Measurements from ENCODE around the gene ORC2.
"Not testable (repeated sequence)": the region's sequence is repeated elsewhere in the genome, so short reads cannot be mapped to it uniquely, and the experiment has no call there.

Gene ORC2

GRCh38 chr2:200968735-200969134 lies 5.3 kb upstream of the ORC2 start:
- Histone ChIP-seq H3K9me3 (ENCODE audit: control insufficient read depth, low read length) (no peaks in the 10 kb centered on the region), H3K9ac (ENCODE audit: low read length) (no peak overlapping the region), H3K36me3 (ENCODE audit: control insufficient read depth, insufficient read depth, low read length, severe bottlenecking) (no peaks in the 10 kb centered on the region), H3K4me1 (ENCODE audit: control insufficient read depth, insufficient read depth, low read length) (peaks cover 33% of the 10 kb centered on the region), H3K27me3 (replicated peaks; ENCODE audit: control insufficient read depth, insufficient read depth, low read length) (no peaks in the 10 kb centered on the region), H3K4me3 (ENCODE audit: low read length) (no peak overlapping the region)
- DNase-seq (ENCODE audit: low read depth) = no peak

GRCh38 chr2:200968162-200968561 lies 4.7 kb upstream of the ORC2 start:
- H3K27me3 ChIP-seq (replicated peaks; ENCODE audit: control insufficient read depth, insufficient read depth, low read length) = no peaks in the 10 kb centered on the region
- DNase-seq (ENCODE audit: low read depth) = no peak
- H3K4me3 ChIP-seq (ENCODE audit: low read length) = peak overlapping the region; percentile 24
- H3K9me3 ChIP-seq (ENCODE audit: control insufficient read depth, low read length) = no peaks in the 10 kb centered on the region
- no peaks in the 10 kb centered on the region for H3K36me3 ChIP-seq (ENCODE audit: control insufficient read depth, insufficient read depth, low read length, severe bottlenecking)
- H3K9ac ChIP-seq (ENCODE audit: low read length) = no peak overlapping the region
- H3K4me1 ChIP-seq (ENCODE audit: control insufficient read depth, insufficient read depth, low read length) = peaks cover 33% of the 10 kb centered on the region

- Histone ChIP-seq H3K4me1 (ENCODE audit: control insufficient read depth, insufficient read depth, low read length) (peaks cover 45% of the 10 kb centered on the region), H3K36me3 (ENCODE audit: control insufficient read depth, insufficient read depth, low read length, severe bottlenecking) (no peaks in the 10 kb centered on the region), H3K27me3 (replicated peaks; ENCODE audit: control insufficient read depth, insufficient read depth, low read length) (no peaks in the 10 kb centered on the region), H3K9ac (ENCODE audit: low read length) (peak overlapping the region; percentile 41), H3K4me3 (ENCODE audit: low read length) (peak overlapping the region; percentile 1), H3K9me3 (ENCODE audit: control insufficient read depth, low read length) (no peaks in the 10 kb centered on the region)
- DNase-seq (ENCODE audit: low read depth) = peak; percentile 76
These were observed 3.3 kb upstream of the ORC2 start for GRCh38 chr2:200966770-200967169.

GRCh38 chr2:200964498-200964897 lies 1.0 kb upstream of the ORC2 start:
- no peaks in the 10 kb centered on the region for H3K27me3 ChIP-seq (replicated peaks; ENCODE audit: control insufficient read depth, insufficient read depth, low read length)
- peak overlapping the region; percentile 89 for H3K9ac ChIP-seq (ENCODE audit: low read length)
- peaks cover 52% of the 10 kb centered on the region for H3K4me1 ChIP-seq (ENCODE audit: control insufficient read depth, insufficient read depth, low read length)
- no peak for DNase-seq (ENCODE audit: low read depth)
- H3K4me3 ChIP-seq (ENCODE audit: low read length) = peak overlapping the region; percentile 89
- no peaks in the 10 kb centered on the region for H3K36me3 ChIP-seq (ENCODE audit: control insufficient read depth, insufficient read depth, low read length, severe bottlenecking)
- H3K9me3 ChIP-seq (ENCODE audit: control insufficient read depth, low read length) = no peaks in the 10 kb centered on the region

GRCh38 chr2:200963918-200964252 lies 425 bp upstream of the ORC2 start:
- H3K9me3 ChIP-seq (ENCODE audit: control insufficient read depth, low read length); H3K27me3 ChIP-seq (replicated peaks; ENCODE audit: control insufficient read depth, insufficient read depth, low read length); H3K36me3 ChIP-seq (ENCODE audit: control insufficient read depth, insufficient read depth, low read length, severe bottlenecking); DNase-seq (ENCODE audit: low read depth): not testable (repeated sequence)
- Histone ChIP-seq H3K4me3 (ENCODE audit: low read length) (peak overlapping the region; percentile 89), H3K9ac (ENCODE audit: low read length) (peak overlapping the region; percentile 89), H3K4me1 (ENCODE audit: control insufficient read depth, insufficient read depth, low read length) (peaks cover 52% of the 10 kb centered on the region)

- Histone ChIP-seq H3K4me1 (ENCODE audit: control insufficient read depth, insufficient read depth, low read length) (peaks cover 41% of the 10 kb centered on the region), H3K36me3 (ENCODE audit: control insufficient read depth, insufficient read depth, low read length, severe bottlenecking) (peaks cover 3% of the 10 kb centered on the region), H3K27me3 (replicated peaks; ENCODE audit: control insufficient read depth, insufficient read depth, low read length) (no peaks in the 10 kb centered on the region), H3K9ac (ENCODE audit: low read length) (peak overlapping the region; percentile 89), H3K9me3 (ENCODE audit: control insufficient read depth, low read length) (no peaks in the 10 kb centered on the region), H3K4me3 (ENCODE audit: low read length) (peak overlapping the region; percentile 89)
- DNase-seq (ENCODE audit: low read depth) = no peak
These were observed 693 bp downstream of the ORC2 start for GRCh38 chr2:200962811-200963123.

- no peaks in the 10 kb centered on the region for H3K27me3 ChIP-seq (replicated peaks; ENCODE audit: control insufficient read depth, insufficient read depth, low read length)
- peak; percentile 46 for DNase-seq (ENCODE audit: low read depth)
- peak overlapping the region; percentile 89 for H3K4me3 ChIP-seq (ENCODE audit: low read length)
- peaks cover 31% of the 10 kb centered on the region for H3K4me1 ChIP-seq (ENCODE audit: control insufficient read depth, insufficient read depth, low read length)
- H3K9me3 ChIP-seq (ENCODE audit: control insufficient read depth, low read length) = no peaks in the 10 kb centered on the region
- H3K36me3 ChIP-seq (ENCODE audit: control insufficient read depth, insufficient read depth, low read length, severe bottlenecking) = peaks cover 12% of the 10 kb centered on the region
- H3K9ac ChIP-seq (ENCODE audit: low read length) = peak overlapping the region; percentile 89
These were observed 1.8 kb downstream of the ORC2 start for GRCh38 chr2:200961674-200962073.

GRCh38 chr2:200950378-200950777 lies 13.1 kb downstream of the ORC2 start:
- no peak for DNase-seq (ENCODE audit: low read depth)
- Histone ChIP-seq H3K36me3 (ENCODE audit: control insufficient read depth, insufficient read depth, low read length, severe bottlenecking) (peaks cover 49% of the 10 kb centered on the region), H3K9me3 (ENCODE audit: control insufficient read depth, low read length) (no peaks in the 10 kb centered on the region), H3K9ac (ENCODE audit: low read length) (no peak overlapping the region), H3K4me3 (ENCODE audit: low read length) (no peak overlapping the region), H3K27me3 (replicated peaks; ENCODE audit: control insufficient read depth, insufficient read depth, low read length) (no peaks in the 10 kb centered on the region), H3K4me1 (ENCODE audit: control insufficient read depth, insufficient read depth, low read length) (peaks cover 2% of the 10 kb centered on the region)

GRCh38 chr2:200945395-200945729 lies 18.1 kb downstream of the ORC2 start:
- no peak for DNase-seq (ENCODE audit: low read depth)
- no peak overlapping the region for H3K4me3 ChIP-seq (ENCODE audit: low read length)
- H3K27me3 ChIP-seq (replicated peaks; ENCODE audit: control insufficient read depth, insufficient read depth, low read length) = no peaks in the 10 kb centered on the region
- H3K4me1 ChIP-seq (ENCODE audit: control insufficient read depth, insufficient read depth, low read length) = peaks cover 15% of the 10 kb centered on the region
- H3K9ac ChIP-seq (ENCODE audit: low read length) = no peak overlapping the region
- H3K9me3 ChIP-seq (ENCODE audit: control insufficient read depth, low read length) = no peaks in the 10 kb centered on the region
- H3K36me3 ChIP-seq (ENCODE audit: control insufficient read depth, insufficient read depth, low read length, severe bottlenecking) = peaks cover 33% of the 10 kb centered on the region

- Histone ChIP-seq H3K4me3 (ENCODE audit: low read length) (no peak overlapping the region), H3K4me1 (ENCODE audit: control insufficient read depth, insufficient read depth, low read length) (peaks cover 15% of the 10 kb centered on the region), H3K36me3 (ENCODE audit: control insufficient read depth, insufficient read depth, low read length, severe bottlenecking) (peaks cover 39% of the 10 kb centered on the region), H3K27me3 (replicated peaks; ENCODE audit: control insufficient read depth, insufficient read depth, low read length) (no peaks in the 10 kb centered on the region), H3K9me3 (ENCODE audit: control insufficient read depth, low read length) (no peaks in the 10 kb centered on the region), H3K9ac (ENCODE audit: low read length) (no peak overlapping the region)
- DNase-seq (ENCODE audit: low read depth) = peak; percentile 79
These were observed 18.7 kb downstream of the ORC2 start for GRCh38 chr2:200944467-200945394.

GRCh38 chr2:200943527-200944105 lies 19.8 kb downstream of the ORC2 start:
- DNase-seq (ENCODE audit: low read depth) = no peak
- Histone ChIP-seq H3K36me3 (ENCODE audit: control insufficient read depth, insufficient read depth, low read length, severe bottlenecking) (peaks cover 45% of the 10 kb centered on the region), H3K9ac (ENCODE audit: low read length) (no peak overlapping the region), H3K4me1 (ENCODE audit: control insufficient read depth, insufficient read depth, low read length) (peaks cover 15% of the 10 kb centered on the region), H3K27me3 (replicated peaks; ENCODE audit: control insufficient read depth, insufficient read depth, low read length) (no peaks in the 10 kb centered on the region), H3K4me3 (ENCODE audit: low read length) (no peak overlapping the region), H3K9me3 (ENCODE audit: control insufficient read depth, low read length) (no peaks in the 10 kb centered on the region)

All from adipocyte (in vitro differentiated cells).